ENCODE data around the gene PNRC2.
A peak's percentile ranks its signal among the peaks of the same experiment; 100 is the strongest.

The PNRC2 gene

DNA sequence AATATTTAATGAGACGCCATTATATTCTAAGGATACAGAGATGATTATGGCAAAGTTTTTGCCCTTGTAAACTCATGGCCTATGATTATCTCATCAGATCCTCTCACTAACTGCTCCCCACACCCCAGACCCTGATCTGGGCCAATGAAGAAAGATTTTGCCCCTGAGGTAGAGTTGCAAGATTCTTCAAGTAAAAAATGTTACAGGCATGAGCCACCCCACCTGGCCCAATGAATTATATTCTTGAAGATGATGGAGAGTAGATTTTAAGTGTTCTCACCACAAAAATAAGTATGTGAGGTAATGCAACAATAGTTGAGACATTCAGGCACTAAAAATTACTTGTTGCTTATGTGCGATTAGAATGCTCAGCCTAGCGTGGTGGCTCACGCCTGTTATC, 44.7 kb upstream of the PNRC2 start:
- no peak overlapping the region for H3K4me3 ChIP-seq (replicated peaks in 1 of 2; ENCODE audit: low read depth in 2 of 2, low read length in 2 of 2)
- no peak for DNase-seq (ENCODE audit: low read depth in 2 of 2)
- TF ChIP-seq, protein P1, sequence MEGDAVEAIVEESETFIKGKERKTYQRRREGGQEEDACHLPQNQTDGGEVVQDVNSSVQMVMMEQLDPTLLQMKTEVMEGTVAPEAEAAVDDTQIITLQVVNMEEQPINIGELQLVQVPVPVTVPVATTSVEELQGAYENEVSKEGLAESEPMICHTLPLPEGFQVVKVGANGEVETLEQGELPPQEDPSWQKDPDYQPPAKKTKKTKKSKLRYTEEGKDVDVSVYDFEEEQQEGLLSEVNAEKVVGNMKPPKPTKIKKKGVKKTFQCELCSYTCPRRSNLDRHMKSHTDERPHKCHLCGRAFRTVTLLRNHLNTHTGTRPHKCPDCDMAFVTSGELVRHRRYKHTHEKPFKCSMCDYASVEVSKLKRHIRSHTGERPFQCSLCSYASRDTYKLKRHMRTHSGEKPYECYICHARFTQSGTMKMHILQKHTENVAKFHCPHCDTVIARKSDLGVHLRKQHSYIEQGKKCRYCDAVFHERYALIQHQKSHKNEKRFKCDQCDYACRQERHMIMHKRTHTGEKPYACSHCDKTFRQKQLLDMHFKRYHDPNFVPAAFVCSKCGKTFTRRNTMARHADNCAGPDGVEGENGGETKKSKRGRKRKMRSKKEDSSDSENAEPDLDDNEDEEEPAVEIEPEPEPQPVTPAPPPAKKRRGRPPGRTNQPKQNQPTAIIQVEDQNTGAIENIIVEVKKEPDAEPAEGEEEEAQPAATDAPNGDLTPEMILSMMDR (IDR thresholded peaks at IDR 0.05; ENCODE audit: low read depth, low read length), result no peak

DNA sequence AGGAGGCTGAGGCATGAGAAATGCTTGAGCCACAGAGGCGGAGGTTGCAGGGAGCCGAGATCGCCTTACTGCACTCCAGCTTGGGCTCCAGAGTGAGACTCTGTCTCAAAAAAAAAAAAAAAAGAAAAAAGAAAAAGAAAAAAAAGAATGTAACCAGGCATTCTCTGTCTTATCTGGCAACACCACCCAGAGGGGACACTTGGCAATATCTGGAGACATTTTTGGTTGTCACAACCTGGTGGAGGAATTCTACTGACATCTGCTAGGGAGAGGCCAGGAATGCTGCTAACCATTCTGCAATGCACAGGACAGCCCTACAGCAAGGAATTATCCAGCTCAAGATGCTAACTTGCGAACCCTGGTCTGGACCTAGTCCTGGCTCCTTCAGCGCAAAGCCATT, 44.2 kb upstream of the PNRC2 start:
- H3K4me3 ChIP-seq (replicated peaks in 1 of 2; ENCODE audit: low read depth in 2 of 2, low read length in 2 of 2), result no peak overlapping the region
- DNase-seq (ENCODE audit: low read depth in 2 of 2), result no peak
- TF ChIP-seq, protein P1 (IDR thresholded peaks at IDR 0.05; ENCODE audit: low read depth, low read length), result no peak

DNA sequence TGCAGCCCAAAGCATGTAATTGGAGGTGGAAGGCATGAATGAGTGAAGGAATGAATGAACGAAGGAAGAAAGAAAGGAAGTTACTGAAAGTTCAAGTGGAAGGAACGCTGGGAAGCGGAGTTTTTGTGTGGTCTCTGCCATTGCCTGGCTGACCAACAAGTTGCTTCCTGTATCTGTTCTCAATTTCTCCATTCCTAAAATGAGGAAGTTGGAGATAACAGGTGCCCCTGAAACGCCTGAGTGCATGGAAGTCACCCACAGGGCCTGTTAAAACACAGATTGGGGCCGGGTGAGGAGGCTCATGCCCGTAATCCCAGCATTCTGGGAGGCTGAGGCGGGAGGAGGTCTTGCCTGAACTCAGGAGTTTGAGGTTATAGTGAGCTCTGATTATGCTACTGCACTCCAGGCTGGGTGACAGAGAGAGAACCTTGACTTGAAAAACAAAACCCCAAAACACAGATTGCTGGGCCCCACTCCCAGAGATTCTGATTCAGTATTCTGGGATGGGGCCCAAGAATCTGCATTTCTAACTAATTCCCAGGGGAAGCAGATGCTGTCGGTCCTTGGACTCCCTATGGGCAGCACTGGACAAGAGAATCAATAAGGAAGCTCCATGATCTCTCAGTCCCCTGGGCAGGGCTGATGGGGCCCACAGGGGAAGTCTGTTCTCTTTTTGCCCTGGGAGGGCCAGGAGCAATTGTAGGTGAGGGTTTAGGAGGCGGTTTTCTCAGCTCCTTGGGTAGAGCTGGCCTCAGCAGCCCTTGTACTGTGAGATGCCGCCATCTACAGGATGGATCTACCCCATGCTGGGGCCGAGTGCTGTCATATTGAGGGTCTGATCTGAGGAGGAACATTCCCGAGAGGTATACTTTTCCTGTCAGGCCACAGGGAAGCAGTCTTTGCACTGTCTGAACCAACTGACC, 43.2 kb upstream of the PNRC2 start:
- TF ChIP-seq, protein P1 (IDR thresholded peaks at IDR 0.05; ENCODE audit: low read depth, low read length), result peak; percentile 67
- H3K4me3 ChIP-seq (replicated peaks in 1 of 2; ENCODE audit: low read depth in 2 of 2, low read length in 2 of 2), result no peak overlapping the region
- DNase-seq (ENCODE audit: low read depth in 2 of 2), result peak; percentile 67 to 77

DNA sequence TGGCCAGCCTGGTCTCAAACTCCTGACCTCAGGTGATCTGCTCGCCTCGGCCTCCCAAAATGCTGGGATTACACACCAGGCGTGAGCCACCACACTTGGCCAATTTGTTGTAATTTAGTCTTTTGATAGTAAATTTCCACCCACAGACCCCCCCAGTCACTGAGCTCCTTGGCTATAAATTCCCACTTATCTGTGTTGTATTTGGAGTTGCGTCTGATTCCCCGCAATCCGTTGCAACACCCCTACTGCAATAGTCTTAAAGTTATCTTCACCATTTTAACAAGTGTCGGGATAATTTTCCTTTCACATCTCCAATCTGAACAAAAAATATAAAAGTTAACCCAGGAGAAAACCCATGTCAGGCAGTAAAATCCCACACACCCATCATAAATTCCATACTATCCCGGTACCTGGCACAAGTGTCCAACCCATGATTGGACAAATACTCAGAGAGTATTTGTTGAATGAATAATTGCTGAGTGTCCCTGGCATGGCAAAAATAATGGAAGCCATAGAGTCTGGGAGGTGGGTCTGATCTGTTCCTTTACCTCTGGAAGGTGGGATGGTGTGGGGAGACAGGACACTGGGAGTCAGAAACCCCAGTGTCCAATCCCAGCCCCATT, 37.2 kb upstream of the PNRC2 start:
- TF ChIP-seq, protein P1 (IDR thresholded peaks at IDR 0.05; ENCODE audit: low read depth, low read length), result no peak
- no peak overlapping the region for H3K4me3 ChIP-seq (replicated peaks in 1 of 2; ENCODE audit: low read depth in 2 of 2, low read length in 2 of 2)
- no peak for DNase-seq (ENCODE audit: low read depth in 2 of 2)

DNA sequence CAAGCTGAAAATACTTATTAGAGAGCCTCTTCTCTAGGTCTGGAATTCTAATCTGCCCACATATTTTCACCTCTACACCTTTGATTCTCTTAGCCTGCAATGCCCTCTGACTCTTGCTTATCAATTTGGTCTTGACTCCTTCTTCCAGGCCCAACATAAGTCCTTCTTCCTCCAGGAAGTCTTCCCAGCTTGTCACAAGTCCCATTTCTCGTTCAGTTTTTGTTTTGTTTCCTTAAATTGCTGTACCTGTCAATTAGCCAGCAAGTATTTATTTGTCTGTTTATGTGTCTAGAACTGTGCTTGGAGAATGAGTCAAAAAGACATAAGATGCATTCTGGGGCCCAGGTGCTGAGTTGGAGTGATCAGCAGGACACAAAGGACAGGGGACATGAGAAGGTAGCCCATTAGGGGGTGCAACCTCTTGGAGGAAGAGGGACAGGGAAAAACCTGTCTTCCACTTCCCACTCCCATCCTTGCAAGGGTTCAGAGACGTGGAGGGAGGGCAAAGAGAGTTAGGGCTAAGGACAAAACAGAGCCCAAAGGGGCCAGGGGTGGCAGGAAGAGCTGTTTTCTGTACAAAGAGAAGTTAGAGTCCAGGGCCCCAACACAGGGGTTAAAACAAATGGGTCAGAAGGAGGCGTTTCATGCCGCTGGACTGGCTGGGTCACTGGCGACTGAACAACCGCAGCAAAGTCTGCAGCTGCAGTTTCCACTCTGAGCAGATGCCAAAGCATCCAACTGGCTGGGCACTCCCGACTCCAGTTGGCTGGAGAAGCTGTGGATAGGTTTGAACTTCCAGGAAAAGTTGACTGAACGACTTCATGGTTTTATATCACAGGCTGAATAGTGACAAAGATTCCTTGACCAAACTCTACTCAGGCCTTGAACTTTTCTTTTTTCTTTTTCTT, 35.8 kb upstream of the PNRC2 start:
- DNase-seq (ENCODE audit: low read depth in 2 of 2), result peak in 1 of 2 donors; percentile 25
- TF ChIP-seq, protein P1 (IDR thresholded peaks at IDR 0.05; ENCODE audit: low read depth, low read length), result no peak
- H3K4me3 ChIP-seq (replicated peaks in 1 of 2; ENCODE audit: low read depth in 2 of 2, low read length in 2 of 2), result no peak overlapping the region

DNA sequence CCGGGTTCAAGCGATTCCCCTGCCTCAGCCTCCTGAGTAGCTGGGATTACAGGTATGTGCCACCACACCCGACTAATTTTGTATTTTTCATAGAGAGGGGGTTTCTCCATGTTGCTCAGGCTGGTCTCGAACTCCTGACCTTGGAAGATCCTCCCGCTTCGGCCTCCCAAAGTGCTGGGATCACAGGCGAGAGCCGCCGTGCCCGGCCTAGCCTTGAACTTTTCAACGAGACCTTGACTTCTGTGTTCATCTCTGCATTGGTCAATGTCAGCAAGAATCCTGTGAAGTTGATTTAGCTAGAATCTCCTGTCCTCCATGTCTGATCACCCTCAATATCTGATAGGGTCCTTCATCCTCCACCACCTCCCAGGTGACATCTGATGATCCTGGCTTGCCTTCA, 35.0 kb upstream of the PNRC2 start:
- no peak overlapping the region for H3K4me3 ChIP-seq (replicated peaks in 1 of 2; ENCODE audit: low read depth in 2 of 2, low read length in 2 of 2)
- TF ChIP-seq, protein P1 (IDR thresholded peaks at IDR 0.05; ENCODE audit: low read depth, low read length), result no peak
- DNase-seq (ENCODE audit: low read depth in 2 of 2), result no peak

Measured in cardiac fibroblast (primary cell).